ENCODE data around the gene COPE. TPM values are rescaled to one million over a fixed set of nuclear protein-coding genes. Genes with fewer than 3 reads are reported as not detected.
"Not testable (repeated sequence)": the region's sequence is repeated elsewhere in the genome, so short reads cannot be mapped to it uniquely, and the experiment has no call there.

Gene COPE
- total RNA-seq, 1 donor from 2014 or later = 128 TPM

DNA sequence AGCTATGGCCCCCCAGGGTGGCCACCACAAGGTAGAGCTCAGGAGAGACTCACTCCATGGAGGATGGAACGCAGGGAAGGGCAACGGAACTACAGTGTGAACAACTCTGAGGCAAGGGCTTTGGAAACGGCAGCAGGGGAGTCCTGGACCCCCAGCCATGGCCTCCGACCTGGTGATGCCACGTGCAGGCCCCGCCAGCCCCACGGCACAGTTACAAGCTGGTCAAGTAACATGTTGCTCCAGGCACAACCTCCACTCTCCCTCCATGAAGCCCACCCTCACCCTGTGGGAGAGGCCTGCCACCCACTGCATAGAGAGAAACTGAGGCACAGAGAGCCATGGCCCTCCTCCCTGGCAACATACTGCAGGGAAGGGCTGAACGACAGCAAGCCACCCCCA is 14.1 kb downstream of the COPE start:
- TF ChIP-seq CTCF (IDR thresholded peaks at IDR 0.05; ENCODE audit: borderline replicate concordance) = no peak
- H3K27ac ChIP-seq (replicated peaks) = no peak overlapping the region
- no peak for DNase-seq
- intact Hi-C loops (cut with micrococcal nuclease) = no loop called here
- no peak overlapping the region for H3K4me3 ChIP-seq
- peaks cover 60% of the 10 kb centered on the region for H3K36me3 ChIP-seq
- H3K4me1 ChIP-seq = no peaks in the 10 kb centered on the region
- no peaks in the 10 kb centered on the region for H3K27me3 ChIP-seq (ENCODE audit: low read depth)
- H3K9me3 ChIP-seq (replicated peaks) = no peaks in the 10 kb centered on the region

DNA sequence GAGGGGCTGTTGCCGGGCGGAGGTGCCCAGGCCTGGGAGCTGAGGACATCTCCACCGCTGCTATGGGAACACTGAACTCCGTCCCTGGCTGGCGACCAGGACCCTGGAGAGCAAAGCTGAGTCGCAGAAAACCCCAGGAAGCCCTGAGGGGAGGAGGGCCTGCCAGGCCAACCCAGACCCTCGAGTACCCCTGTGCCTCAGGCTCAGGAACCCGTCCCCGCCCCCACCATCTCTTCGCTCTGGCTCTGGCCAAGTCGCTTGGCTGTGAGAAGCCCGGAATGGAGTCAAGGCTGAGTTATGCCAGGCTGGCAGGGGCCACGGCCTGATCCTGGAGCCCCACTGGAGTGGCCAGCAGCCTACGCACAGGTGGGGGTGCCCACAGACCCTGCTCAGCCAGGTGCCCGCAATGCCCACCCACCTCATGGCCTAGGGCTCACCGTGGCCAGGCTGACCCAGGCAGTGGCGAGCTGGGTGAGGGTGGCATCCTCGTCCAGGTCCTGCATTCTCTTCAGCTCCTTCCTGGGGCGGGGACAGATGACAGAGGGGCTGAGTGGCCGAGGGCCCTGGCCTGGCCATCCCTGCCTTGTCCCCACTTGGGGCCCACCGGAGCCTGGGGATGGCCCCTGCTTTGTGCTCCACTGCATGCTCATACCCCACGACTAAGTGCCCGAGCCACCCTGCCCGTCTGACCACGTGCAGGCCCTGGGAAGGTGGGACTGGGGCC is 14.7 kb downstream of the COPE start:
- Histone ChIP-seq H3K27ac (replicated peaks) (no peak overlapping the region), H3K36me3 (peaks cover 65% of the 10 kb centered on the region), H3K27me3 (ENCODE audit: low read depth) (no peaks in the 10 kb centered on the region), H3K9me3 (replicated peaks) (no peaks in the 10 kb centered on the region), H3K4me3 (no peak overlapping the region), H3K4me1 (no peaks in the 10 kb centered on the region)
- DNase-seq = no peak
- intact Hi-C loops (cut with micrococcal nuclease) = no loop called here
- no peak for TF ChIP-seq CTCF (IDR thresholded peaks at IDR 0.05; ENCODE audit: borderline replicate concordance)

- peaks cover 64% of the 10 kb centered on the region for H3K36me3 ChIP-seq
- H3K9me3 ChIP-seq (replicated peaks) = no peaks in the 10 kb centered on the region
- H3K27me3 ChIP-seq (ENCODE audit: low read depth) = no peaks in the 10 kb centered on the region
- no peak overlapping the region for H3K4me3 ChIP-seq
- TF ChIP-seq CTCF (IDR thresholded peaks at IDR 0.05; ENCODE audit: borderline replicate concordance) = no peak
- no peak for DNase-seq
- no peak overlapping the region for H3K27ac ChIP-seq (replicated peaks)
- no peaks in the 10 kb centered on the region for H3K4me1 ChIP-seq
- intact Hi-C loops (cut with micrococcal nuclease) = no loop called here
Measured at GRCh38 chr19:18903156-18904037, 15.8 kb downstream of the COPE start.

DNA sequence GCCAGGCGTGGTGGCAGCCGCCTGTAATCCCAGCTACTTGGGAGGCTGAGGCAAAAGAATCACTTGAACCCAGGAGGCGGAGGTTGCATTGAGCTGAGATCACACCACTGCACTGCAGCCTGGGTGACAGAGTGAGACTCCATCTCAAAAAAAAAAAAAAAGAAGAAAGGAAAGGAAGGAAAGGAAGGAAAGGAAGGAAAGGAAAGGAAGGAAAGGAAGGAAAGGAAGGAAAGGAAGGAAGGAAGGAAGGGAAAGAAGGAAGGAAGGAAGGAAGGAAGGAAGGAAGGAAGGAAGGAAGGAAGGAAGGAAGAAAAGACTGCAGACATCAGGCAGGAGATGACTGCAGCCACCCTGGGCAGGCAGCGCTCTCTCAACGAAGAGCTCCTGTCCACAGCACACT is 16.7 kb downstream of the COPE start:
- H3K9me3 ChIP-seq (replicated peaks); H3K27me3 ChIP-seq (ENCODE audit: low read depth); H3K27ac ChIP-seq (replicated peaks); DNase-seq; H3K4me3 ChIP-seq; intact Hi-C loops (cut with micrococcal nuclease); H3K4me1 ChIP-seq: not testable (repeated sequence)
- peaks cover 62% of the 10 kb centered on the region for H3K36me3 ChIP-seq

DNA sequence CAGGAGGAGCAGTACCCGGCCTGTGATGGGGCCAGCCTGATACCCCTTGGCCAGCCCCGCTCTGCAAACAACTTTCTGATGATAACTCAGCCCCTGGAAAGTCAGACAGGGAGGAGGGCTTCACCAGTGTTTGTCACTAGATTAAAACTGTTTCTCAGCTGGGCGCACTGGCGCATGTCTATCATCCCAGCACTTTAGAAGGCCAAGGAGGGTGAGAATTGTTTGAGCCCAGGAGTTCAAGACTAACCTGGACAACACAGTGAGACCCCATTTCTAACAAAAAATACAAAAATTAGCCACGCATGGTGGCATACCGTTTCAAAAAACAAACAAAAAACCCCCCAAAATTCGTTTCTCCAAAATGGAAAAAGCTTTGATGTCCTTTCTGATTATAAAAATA is 17.7 kb downstream of the COPE start:
- intact Hi-C loops (cut with micrococcal nuclease) = no loop called here
- Histone ChIP-seq H3K4me3 (no peak overlapping the region), H3K4me1 (peaks cover under 1% of the 10 kb centered on the region), H3K27ac (replicated peaks) (no peak overlapping the region), H3K9me3 (replicated peaks) (no peaks in the 10 kb centered on the region), H3K27me3 (ENCODE audit: low read depth) (peaks cover 10% of the 10 kb centered on the region), H3K36me3 (peaks cover 54% of the 10 kb centered on the region)
- TF ChIP-seq CTCF (IDR thresholded peaks at IDR 0.05; ENCODE audit: borderline replicate concordance) = no peak
- DNase-seq = no peak
